GM12873 (cell line): ENCODE measurements around the gene DCDC2B.

ENCODE experiments used
- CTCF ChIP-seq: IDR thresholded peaks from 2 replicates; pipeline ENCODE4 v1.5.1; 2012; ENCODE audit warnings: low read depth, mild to moderate bottlenecking, moderate library complexity, low read length, control low read depth; ENCODE audit not compliant: insufficient read depth; ENCODE audit errors: missing control alignments

Gene DCDC2B

GRCh38 chr1:32232558-32233304 is 23.8 kb downstream of the DCDC2B start:
- TF ChIP-seq CTCF: no peak

- no peak for TF ChIP-seq CTCF
Observed at GRCh38 chr1:32234792-32235191, 25.9 kb downstream of the DCDC2B start.

- no peak for TF ChIP-seq CTCF
Observed at GRCh38 chr1:32239337-32239736, 30.4 kb downstream of the DCDC2B start.

GRCh38 chr1:32239790-32240139 is 30.9 kb downstream of the DCDC2B start:
- no peak for TF ChIP-seq CTCF

- peak; percentile 4 for TF ChIP-seq CTCF
Observed at GRCh38 chr1:32240140-32240951, 31.5 kb downstream of the DCDC2B start.

- no peak for TF ChIP-seq CTCF
Observed at GRCh38 chr1:32241001-32241763, 32.3 kb downstream of the DCDC2B start.

GRCh38 chr1:32242341-32242851 is 33.5 kb downstream of the DCDC2B start:
- no peak for TF ChIP-seq CTCF
